NB4 (cell line): ENCODE data around the gene CMTM1.
"Not testable (repeated sequence)": the region's sequence is repeated elsewhere in the genome, so short reads cannot be mapped to it uniquely, and the experiment has no call there.

ENCODE experiments used
- DNase-seq: peaks from one replicate; pipeline ENCODE4 v3.0.0; 2010; ENCODE audit warnings: low read depth
- H3K4me3 ChIP-seq: one replicate; pipeline ENCODE4 v1.5.1; 2011; ENCODE audit warnings: mild to moderate bottlenecking, low read depth, low read length, moderate library complexity
- CTCF ChIP-seq: IDR thresholded peaks from one replicate; pipeline ENCODE4 v1.5.1; 2012; ENCODE audit warnings: low read depth, low read length
- MAX ChIP-seq: IDR thresholded peaks from 2 replicates; pipeline ENCODE4 v1.6.1; 2011; ENCODE audit warnings: low read depth, low read length
- MYC ChIP-seq: IDR thresholded peaks from 2 replicates; pipeline ENCODE4 v1.6.1; 2011; ENCODE audit warnings: low read depth, low read length
- POLR2A ChIP-seq: IDR thresholded peaks from 2 replicates; pipeline ENCODE4 v1.6.1; 2011; ENCODE audit warnings: mild to moderate bottlenecking; ENCODE audit not compliant: insufficient read length; ENCODE audit errors: extremely low read depth

The CMTM1 gene

DNA sequence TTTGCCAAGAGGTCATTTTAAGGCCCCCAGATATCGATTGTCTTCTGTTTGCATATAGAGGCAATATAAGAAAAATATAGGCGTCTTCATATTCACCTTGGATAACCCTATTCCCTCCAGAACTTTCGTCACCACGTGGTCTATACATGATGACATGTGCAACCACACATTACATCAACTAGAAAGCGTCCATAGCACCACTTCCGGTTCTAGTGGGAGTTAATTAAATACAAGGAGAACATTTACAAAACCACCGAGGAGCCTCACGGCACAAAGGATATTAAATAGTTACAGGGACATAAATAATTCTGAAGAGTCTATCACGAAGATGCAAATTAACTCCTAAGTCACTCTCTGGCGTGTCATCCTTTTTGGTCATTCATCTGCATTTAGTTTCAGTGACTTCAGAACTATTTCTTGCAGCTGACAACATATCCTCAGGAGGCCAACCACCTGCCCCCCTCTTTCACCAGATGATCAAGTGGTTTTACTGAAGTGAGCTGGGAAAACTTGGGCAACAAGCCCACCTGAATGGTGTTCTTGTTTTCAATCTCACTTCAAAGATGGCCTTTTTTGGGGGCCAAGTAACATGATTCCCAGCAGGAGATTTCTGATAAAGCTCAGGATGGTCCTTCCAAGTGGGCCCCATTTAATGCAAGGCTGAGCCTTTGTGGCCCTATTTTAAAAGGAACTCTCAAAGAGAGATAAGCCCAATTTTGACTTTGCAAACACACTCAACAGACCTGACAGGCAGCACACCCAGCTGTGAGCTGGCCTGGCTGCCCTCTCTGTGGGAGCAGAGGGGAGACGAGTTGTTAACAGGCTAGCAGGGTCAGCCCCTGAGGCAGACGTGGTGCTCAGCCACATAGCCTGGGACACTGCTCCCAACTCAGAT lies 53.5 kb downstream of the CMTM1 start:
- no peak overlapping the region for H3K4me3 ChIP-seq
- peak; percentile 82 for DNase-seq

GRCh38 chr16:66620429-66620795 lies 54.2 kb downstream of the CMTM1 start:
- TF ChIP-seq CTCF, result no peak
- no peak for DNase-seq
- H3K4me3 ChIP-seq, result no peak overlapping the region

More for the DNA sequence above, 53.5 kb downstream of the CMTM1 start:
- no peak for TF ChIP-seq POLR2A
- TF ChIP-seq CTCF, result no peak
- TF ChIP-seq MYC, result peak; percentile 78
- peak; percentile 99 for TF ChIP-seq MAX

- no peak overlapping the region for H3K4me3 ChIP-seq
- no peak for TF ChIP-seq POLR2A
- TF ChIP-seq CTCF, result no peak
- TF ChIP-seq MAX, result no peak
- no peak for TF ChIP-seq MYC
- no peak for DNase-seq
These were observed 55.7 kb downstream of the CMTM1 start for GRCh38 chr16:66621973-66622372.

GRCh38 chr16:66622863-66623262 lies 56.6 kb downstream of the CMTM1 start:
- TF ChIP-seq POLR2A (no peak), MAX (no peak), MYC (no peak), CTCF (no peak)
- no peak for DNase-seq
- no peak overlapping the region for H3K4me3 ChIP-seq

GRCh38 chr16:66623755-66624154 lies 57.5 kb downstream of the CMTM1 start:
- TF ChIP-seq MYC (no peak), POLR2A (no peak), CTCF (no peak), MAX (no peak)
- DNase-seq, result no peak
- H3K4me3 ChIP-seq, result no peak overlapping the region

DNA sequence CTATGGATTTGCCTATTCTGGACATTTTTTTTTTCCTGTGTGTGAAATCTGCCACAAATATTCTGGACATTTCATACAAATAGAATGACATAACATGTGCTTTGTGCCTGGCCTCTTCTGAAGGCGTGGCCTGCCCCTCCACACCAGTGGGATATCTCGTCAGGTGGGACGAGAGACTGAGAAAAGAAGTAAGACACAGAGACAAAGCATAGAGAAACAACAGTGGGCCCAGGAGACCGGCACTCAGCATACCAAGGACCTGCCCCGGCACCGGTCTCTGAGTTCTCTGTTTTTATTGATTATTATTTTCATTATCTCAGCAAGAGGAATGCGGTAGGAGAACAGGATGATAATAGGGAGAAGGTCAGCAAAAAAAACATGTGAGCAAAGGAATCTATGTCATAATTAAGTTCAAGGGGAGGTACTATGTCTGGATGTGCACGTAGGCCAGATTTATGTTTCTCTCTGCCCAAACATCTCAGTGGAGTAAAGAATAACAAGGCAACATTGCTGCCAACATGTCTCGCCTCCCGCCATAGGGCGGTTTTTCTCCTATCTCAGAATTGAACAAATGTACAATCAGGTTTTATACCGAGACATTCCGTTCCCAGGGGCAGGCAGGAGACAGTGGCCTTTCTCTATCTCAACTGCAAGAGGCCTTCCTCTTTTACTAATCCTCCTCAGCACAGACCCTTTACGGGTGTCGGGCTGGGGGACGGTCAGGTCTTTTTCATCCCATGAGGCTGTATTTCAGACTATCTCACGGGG lies 61.6 kb downstream of the CMTM1 start:
- DNase-seq, H3K4me3 ChIP-seq: not testable (repeated sequence)
